Neuron (in vitro differentiated cells): Measurements from ENCODE around the gene SORL1.

Experiments used
- H2AFZ ChIP-seq: one replicate; pipeline ENCODE4 v1.6.1; 2013; ENCODE audit warnings: low read depth, mild to moderate bottlenecking, inconsistent platforms, low read length, moderate library complexity
- H3K27me3 ChIP-seq: one replicate; pipeline ENCODE4 v1.6.1; 2013; ENCODE audit warnings: low read length; ENCODE audit not compliant: insufficient read depth
- H3K36me3 ChIP-seq: one replicate; pipeline ENCODE4 v1.6.1; 2013; ENCODE audit warnings: low read length; ENCODE audit not compliant: insufficient read depth
- H3K4me1 ChIP-seq: one replicate; pipeline ENCODE4 v1.6.1; 2013; ENCODE audit warnings: low read length; ENCODE audit not compliant: insufficient read depth
- H3K4me3 ChIP-seq: 2 replicates; pipeline ENCODE4 v1.5.1; 2013; ENCODE audit warnings: mild to moderate bottlenecking, low read length, moderate library complexity
- H3K9me3 ChIP-seq: one replicate; pipeline ENCODE4 v1.6.1; 2013; ENCODE audit warnings: low read length

The SORL1 gene

GRCh38 chr11:121517996-121518395 lies 65.9 kb downstream of the SORL1 start:
- Histone ChIP-seq H2AFZ (no peak overlapping the region), H3K36me3 (peaks cover 19% of the 10 kb centered on the region), H3K27me3 (no peaks in the 10 kb centered on the region), H3K4me3 (no peak overlapping the region), H3K9me3 (no peaks in the 10 kb centered on the region), H3K4me1 (no peaks in the 10 kb centered on the region)

- no peak overlapping the region for H3K4me3 ChIP-seq
- H3K27me3 ChIP-seq = no peaks in the 10 kb centered on the region
- no peaks in the 10 kb centered on the region for H3K4me1 ChIP-seq
- H2AFZ ChIP-seq = no peak overlapping the region
- H3K9me3 ChIP-seq = peaks cover 3% of the 10 kb centered on the region
- H3K36me3 ChIP-seq = peaks cover 10% of the 10 kb centered on the region
Observed at GRCh38 chr11:121520243-121521144, 68.4 kb downstream of the SORL1 start.

GRCh38 chr11:121521145-121522042 lies 69.3 kb downstream of the SORL1 start:
- no peak overlapping the region for H3K4me3 ChIP-seq
- H3K4me1 ChIP-seq = no peaks in the 10 kb centered on the region
- no peaks in the 10 kb centered on the region for H3K27me3 ChIP-seq
- no peak overlapping the region for H2AFZ ChIP-seq
- peaks cover 10% of the 10 kb centered on the region for H3K36me3 ChIP-seq
- H3K9me3 ChIP-seq = peaks cover 6% of the 10 kb centered on the region

- H3K4me1 ChIP-seq = no peaks in the 10 kb centered on the region
- H3K27me3 ChIP-seq = no peaks in the 10 kb centered on the region
- peaks cover 10% of the 10 kb centered on the region for H3K36me3 ChIP-seq
- no peak overlapping the region for H3K4me3 ChIP-seq
- peaks cover 6% of the 10 kb centered on the region for H3K9me3 ChIP-seq
- no peak overlapping the region for H2AFZ ChIP-seq
Observed at GRCh38 chr11:121522043-121522941, 70.2 kb downstream of the SORL1 start.

- no peaks in the 10 kb centered on the region for H3K27me3 ChIP-seq
- no peaks in the 10 kb centered on the region for H3K4me1 ChIP-seq
- peaks cover 6% of the 10 kb centered on the region for H3K9me3 ChIP-seq
Observed at GRCh38 chr11:121523581-121524232, 71.6 kb downstream of the SORL1 start.

GRCh38 chr11:121524233-121524631 lies 72.1 kb downstream of the SORL1 start:
- peaks cover 6% of the 10 kb centered on the region for H3K9me3 ChIP-seq

More at GRCh38 chr11:121523581-121524232, 71.6 kb downstream of the SORL1 start:
- Histone ChIP-seq H3K36me3 (peaks cover 10% of the 10 kb centered on the region), H2AFZ (no peak overlapping the region), H3K4me3 (no peak overlapping the region)

GRCh38 chr11:121525376-121525775 lies 73.3 kb downstream of the SORL1 start:
- Histone ChIP-seq H3K9me3 (peaks cover 8% of the 10 kb centered on the region), H3K27me3 (no peaks in the 10 kb centered on the region), H2AFZ (no peak overlapping the region), H3K4me1 (no peaks in the 10 kb centered on the region), H3K4me3 (no peak overlapping the region), H3K36me3 (peaks cover 10% of the 10 kb centered on the region)

More at GRCh38 chr11:121524233-121524631, 72.1 kb downstream of the SORL1 start:
- peaks cover 10% of the 10 kb centered on the region for H3K36me3 ChIP-seq
- no peaks in the 10 kb centered on the region for H3K27me3 ChIP-seq
- H3K4me1 ChIP-seq = no peaks in the 10 kb centered on the region
- H2AFZ ChIP-seq = no peak overlapping the region
- no peak overlapping the region for H3K4me3 ChIP-seq

- Histone ChIP-seq H3K27me3 (no peaks in the 10 kb centered on the region), H3K4me3 (no peak overlapping the region), H3K4me1 (no peaks in the 10 kb centered on the region), H3K36me3 (peaks cover 6% of the 10 kb centered on the region), H3K9me3 (peaks cover 10% of the 10 kb centered on the region), H2AFZ (no peak overlapping the region)
Observed at GRCh38 chr11:121530257-121530656, 78.1 kb downstream of the SORL1 start.

- no peak overlapping the region for H3K4me3 ChIP-seq
- no peaks in the 10 kb centered on the region for H3K4me1 ChIP-seq
- no peak overlapping the region for H2AFZ ChIP-seq
- H3K27me3 ChIP-seq = no peaks in the 10 kb centered on the region
- peaks cover 6% of the 10 kb centered on the region for H3K9me3 ChIP-seq
- peaks cover 6% of the 10 kb centered on the region for H3K36me3 ChIP-seq
Observed at GRCh38 chr11:121533601-121534000, 81.5 kb downstream of the SORL1 start.

- H3K27me3 ChIP-seq = no peaks in the 10 kb centered on the region
- peaks cover 6% of the 10 kb centered on the region for H3K9me3 ChIP-seq
- H3K4me1 ChIP-seq = no peaks in the 10 kb centered on the region
Observed at GRCh38 chr11:121534131-121535093, 82.3 kb downstream of the SORL1 start.

GRCh38 chr11:121535129-121535796 lies 83.1 kb downstream of the SORL1 start:
- H3K4me1 ChIP-seq = no peaks in the 10 kb centered on the region
- no peak overlapping the region for H3K4me3 ChIP-seq
- peaks cover 6% of the 10 kb centered on the region for H3K36me3 ChIP-seq
- peaks cover 4% of the 10 kb centered on the region for H3K9me3 ChIP-seq
- no peak overlapping the region for H2AFZ ChIP-seq
- H3K27me3 ChIP-seq = no peaks in the 10 kb centered on the region

More at GRCh38 chr11:121534131-121535093, 82.3 kb downstream of the SORL1 start:
- Histone ChIP-seq H3K36me3 (peaks cover 6% of the 10 kb centered on the region), H3K4me3 (no peak overlapping the region), H2AFZ (no peak overlapping the region)
